GM12878 (cell line): ENCODE measurements around the gene IKZF5. TPM values are rescaled to one million over a fixed set of nuclear protein-coding genes. Genes with fewer than 3 reads are reported as not detected.

Experiments
- ATF2 ChIP-seq: IDR thresholded peaks from 2 replicates; pipeline ENCODE4 v1.6.1; 2012; ENCODE audit warnings: low read length, inconsistent platforms
- BCL11A ChIP-seq: IDR thresholded peaks from 2 replicates; pipeline ENCODE4 v1.6.1; 2011; ENCODE audit warnings: low read depth, low read length
- CREB1 ChIP-seq: IDR thresholded peaks from 2 replicates; pipeline ENCODE4 v1.6.1; 2012; ENCODE audit warnings: low read depth, mild to moderate bottlenecking, inconsistent platforms
- CREM ChIP-seq: IDR thresholded peaks from 2 replicates; pipeline ENCODE4 v1.6.1; 2014; ENCODE audit warnings: antibody characterized with exemption, low read depth
- E2F8 ChIP-seq: fragments of 450-650 bp; IDR thresholded peaks from 2 replicates; pipeline ENCODE4 v1.6.1; 2018; ENCODE audit warnings: mild to moderate bottlenecking, low read depth, moderate library complexity; ENCODE audit not compliant: partially characterized antibody
- IKZF1 ChIP-seq: fragments of 450-650 bp; conservative IDR thresholded peaks from 2 replicates; pipeline ENCODE4 v1.6.1; 2017; ENCODE audit warnings: antibody characterized with exemption, mild to moderate bottlenecking
- JUND ChIP-seq: IDR thresholded peaks from 2 replicates; pipeline ENCODE4 v1.6.1; 2012; ENCODE audit warnings: low read depth, mild to moderate bottlenecking, low read length, improper control_type of control experiment, moderate library complexity
- KAT2A ChIP-seq: conservative IDR thresholded peaks from 2 replicates; pipeline ENCODE4 v1.6.1; 2011; ENCODE audit warnings: low read depth, low read length; ENCODE audit not compliant: control insufficient read depth
- MTA2 ChIP-seq: fragments of 450-650 bp; IDR thresholded peaks from 2 replicates; pipeline ENCODE4 v1.6.1; 2016; ENCODE audit warnings: low read depth, mild to moderate bottlenecking, moderate library complexity
- MYC ChIP-seq: IDR thresholded peaks from 2 replicates; pipeline ENCODE4 v1.6.1; 2011; ENCODE audit warnings: mild to moderate bottlenecking, low read length, moderate library complexity, inconsistent platforms; ENCODE audit not compliant: insufficient read depth, insufficient replicate concordance, insufficient read length, severe bottlenecking
- NFXL1 ChIP-seq: fragments of 450-650 bp; IDR thresholded peaks from 2 replicates; pipeline ENCODE4 v1.6.1; 2017; ENCODE audit warnings: antibody characterized with exemption, mild to moderate bottlenecking, borderline replicate concordance
- NFYB ChIP-seq: IDR thresholded peaks from 2 replicates; pipeline ENCODE4 v1.6.1; 2011; ENCODE audit warnings: low read depth, mild to moderate bottlenecking, low read length, improper control_type of control experiment, moderate library complexity; ENCODE audit not compliant: insufficient read depth
- PAX5 ChIP-seq: IDR thresholded peaks from 2 replicates; pipeline ENCODE4 v1.6.1; 2011; ENCODE audit warnings: low read depth, low read length, borderline replicate concordance
- POLR2AphosphoS5 ChIP-seq: IDR thresholded peaks from 2 replicates; pipeline ENCODE4 v1.6.1; 2011; ENCODE audit warnings: mild to moderate bottlenecking, low read length, inconsistent platforms
- POU2F2 ChIP-seq: IDR thresholded peaks from 3 replicates; pipeline ENCODE4 v1.6.1; 2011; ENCODE audit warnings: low read depth, mild to moderate bottlenecking, low read length, borderline replicate concordance
- RB1 ChIP-seq: fragments of 450-650 bp; formaldehyde crosslinking; IDR thresholded peaks from 2 replicates; pipeline ENCODE4 v1.6.1; 2017; ENCODE audit warnings: mild to moderate bottlenecking, borderline replicate concordance
- RBBP5 ChIP-seq: fragments of 200-600 bp; sonication (generic); conservative IDR thresholded peaks from 2 replicates; pipeline ENCODE4 v1.6.1; 2016
- SIN3A ChIP-seq: IDR thresholded peaks from 2 replicates; pipeline ENCODE4 v1.6.1; 2012; ENCODE audit warnings: low read depth, low read length, improper control_type of control experiment
- SMAD1 ChIP-seq: fragments of 450-650 bp; IDR thresholded peaks from 2 replicates; pipeline ENCODE4 v1.6.1; 2018; ENCODE audit warnings: mild to moderate bottlenecking, low read depth; ENCODE audit not compliant: partially characterized antibody
- SMAD5 ChIP-seq: IDR thresholded peaks from 2 replicates; pipeline ENCODE4 v1.6.1; 2016; ENCODE audit warnings: antibody characterized with exemption, low read depth
- SUPT20H ChIP-seq: IDR thresholded peaks from 2 replicates; pipeline ENCODE4 v1.6.1; 2011; ENCODE audit warnings: low read depth, mild to moderate bottlenecking, low read length, moderate library complexity, borderline replicate concordance; ENCODE audit not compliant: control insufficient read depth
- SUZ12 ChIP-seq: fragments of 200-600 bp; sonication (generic); IDR thresholded peaks from one replicate; pipeline ENCODE4 v1.6.1; 2018; ENCODE audit warnings: antibody characterized with exemption, mild to moderate bottlenecking; ENCODE audit not compliant: unreplicated experiment
- TBL1XR1 ChIP-seq: IDR thresholded peaks from 2 replicates; pipeline ENCODE4 v1.6.1; 2012; ENCODE audit warnings: low read depth, low read length, improper control_type of control experiment
- polyA plus RNA-seq, 11 experiments: library from polyadenylated mRNA; depleted of rRNA in 4 of 11; unstranded in 6 of 11; stranded (reverse) in 5 of 11; fragments of >200 nt; fragmentation: Nextera tagmentation in 4 of 11; fragmentation: Illumina TruSeq in 1 of 11; extraction: Ambion mirVana in 4 of 11; extraction: Trizol in 1 of 11; gene quantifications; 1 replicate in 1 of 11; 2 replicates in 10 of 11; pipeline versions ENCODE4 v1.2.1 to v1.2.3, GENCODE V29; 2011 to 2016; ENCODE audit warnings: inconsistent platforms in 2 of 11, missing spikeins in 2 of 11, low read depth in 1 of 11
- total RNA-seq, 4 experiments: library from RNA; depleted of rRNA in 3 of 4; stranded (reverse); fragments of >200 nt in 3 of 4; fragmentation: Illumina TruSeq in 1 of 4; extraction: Trizol in 1 of 4; gene quantifications; 2 replicates each; pipeline versions ENCODE4 v1.2.1 to v1.2.3, GENCODE V29; 2013 to 2021
- TF ChIP-seq, protein P1 (sequence below): fragments of 450-650 bp; IDR thresholded peaks from 2 replicates; pipeline ENCODE4 v1.6.1; 2018; ENCODE audit warnings: borderline replicate concordance, mild to moderate bottlenecking; ENCODE audit not compliant: partially characterized antibody

IKZF5 gene
- total and polyA plus RNA-seq, 10 of the 15 experiments (the other 5 are each of a cell fraction or from before 2014, with no cell fraction given): 5.3 to 23.2 (median 11.8) TPM

- TF ChIP-seq RB1 (peak; percentile 92), NFYB (no peak), POLR2AphosphoS5 (peak; percentile 69; the same call in 1 of the 2 replicates), CREB1 (0 out of 2 replicates have a peak, but pooled peaks have one; percentile 58), KAT2A (no peak), ATF2 (no peak), BCL11A (no peak), MYC (no peak), MTA2 (no peak), E2F8 (peak; percentile 70), SMAD5 (no peak), CREM (peak; percentile 83), TBL1XR1 (peak; percentile 60; the same call in 1 of the 2 replicates), POU2F2 (peak; percentile 84; the same call in 2 of the 3 replicates), SUPT20H (no peak), SUZ12 (no peak), SMAD1 (no peak), NFXL1 (no peak), PAX5 (peak; percentile 33; the same call in 1 of the 2 replicates), IKZF1 (peak; percentile 100), JUND (no peak), RBBP5 (no peak), SIN3A (peak; percentile 84; the same call in 1 of the 2 replicates)
- TF ChIP-seq, protein P1, sequence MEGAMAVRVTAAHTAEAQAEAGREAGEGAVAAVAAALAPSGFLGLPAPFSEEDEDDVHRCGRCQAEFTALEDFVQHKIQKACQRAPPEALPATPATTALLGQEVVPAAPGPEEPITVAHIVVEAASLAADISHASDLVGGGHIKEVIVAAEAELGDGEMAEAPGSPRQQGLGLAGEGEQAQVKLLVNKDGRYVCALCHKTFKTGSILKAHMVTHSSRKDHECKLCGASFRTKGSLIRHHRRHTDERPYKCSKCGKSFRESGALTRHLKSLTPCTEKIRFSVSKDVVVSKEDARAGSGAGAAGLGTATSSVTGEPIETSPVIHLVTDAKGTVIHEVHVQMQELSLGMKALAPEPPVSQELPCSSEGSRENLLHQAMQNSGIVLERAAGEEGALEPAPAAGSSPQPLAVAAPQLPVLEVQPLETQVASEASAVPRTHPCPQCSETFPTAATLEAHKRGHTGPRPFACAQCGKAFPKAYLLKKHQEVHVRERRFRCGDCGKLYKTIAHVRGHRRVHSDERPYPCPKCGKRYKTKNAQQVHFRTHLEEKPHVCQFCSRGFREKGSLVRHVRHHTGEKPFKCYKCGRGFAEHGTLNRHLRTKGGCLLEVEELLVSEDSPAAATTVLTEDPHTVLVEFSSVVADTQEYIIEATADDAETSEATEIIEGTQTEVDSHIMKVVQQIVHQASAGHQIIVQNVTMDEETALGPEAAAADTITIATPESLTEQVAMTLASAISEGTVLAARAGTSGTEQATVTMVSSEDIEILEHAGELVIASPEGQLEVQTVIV: no peak
Observed at GRCh38 chr10:122953902-122954730, 54.5 kb downstream of the IKZF5 start, which contains the start of gene C10orf88 (continued).
